ENCODE data around the gene TSPAN17. TPM values are rescaled to one million over a fixed set of nuclear protein-coding genes. Genes with fewer than 3 reads are reported as not detected.

TSPAN17 gene
- total and polyA plus RNA-seq, 9 of the 15 experiments (the other 6 are each of a cell fraction or from before 2014, with no cell fraction given): 0.73 to 58.3 (median 34.5) TPM

DNA sequence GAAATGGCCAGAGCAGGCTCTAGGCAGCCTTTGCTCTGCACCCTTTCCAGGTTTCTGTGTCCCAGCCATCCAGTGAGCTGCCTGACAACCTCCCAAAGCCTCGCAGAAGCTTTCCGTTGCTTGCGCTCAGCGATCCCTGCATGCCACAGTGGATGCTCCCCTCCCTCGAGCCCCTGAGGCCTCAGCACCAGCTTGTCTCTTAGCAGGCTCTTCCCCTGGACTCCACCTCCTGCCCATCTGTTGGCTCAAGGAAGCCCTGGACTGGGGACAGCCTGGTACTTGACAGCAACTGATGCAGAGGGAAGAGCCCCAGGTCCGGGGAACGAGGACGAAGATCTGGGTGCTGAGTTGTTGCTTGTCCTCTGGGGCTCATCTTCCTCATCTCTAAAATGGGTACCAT lies 23.2 kb downstream of the TSPAN17 start:
- H3K27ac ChIP-seq (ENCODE audit: extremely low read depth, low read depth, low read length): no peak overlapping the region
- H3K9me3 ChIP-seq (replicated peaks; ENCODE audit: control insufficient read depth, insufficient read depth, low read depth, low read length): no peaks in the 10 kb centered on the region; the same call in 1 of the 2 replicates
- ChIA-PET CTCF (ENCODE audit: low intra/inter-chr PET ratio) (no interaction called here), POLR2A (interaction anchor here (1.1 kb wide), 1 partner anchor 10 kb away, joined by 3 read pairs; no protein-coding TSS in a partner anchor)
- BruUV-seq (replicated peaks): no TSS peak
- H3K4me2 ChIP-seq (ENCODE audit: insufficient read depth, low read length): no peak overlapping the region
- no peaks in the 10 kb centered on the region; the same call in 1 of the 2 replicates for H4K20me1 ChIP-seq (replicated peaks; ENCODE audit: control insufficient read depth, insufficient read depth, low read length)
- TF ChIP-seq MEF2D (tag; conservative IDR thresholded peaks at IDR 0.05; ENCODE audit: low read depth) (no peak), HIVEP1 (CRISPR knock-in tag; IDR thresholded peaks at IDR 0.05) (no peak), MECOM (CRISPR knock-in tag; IDR thresholded peaks at IDR 0.05) (no peak), PURB (CRISPR knock-in tag; IDR thresholded peaks at IDR 0.05; ENCODE audit: low read depth) (no peak), TCF7L2 (IDR thresholded peaks at IDR 0.05; ENCODE audit: low read depth, low read length) (no peak), FOSL1 (tag; conservative IDR thresholded peaks at IDR 0.05) (no peak), COPS2 (conservative IDR thresholded peaks at IDR 0.05) (no peak), SAFB2 (IDR thresholded peaks at IDR 0.05; ENCODE audit: borderline replicate concordance, low read depth, low read length, severe bottlenecking) (no peak), SRSF3 (IDR thresholded peaks at IDR 0.05; ENCODE audit: insufficient read depth, low read length) (no peak), KAT2B (IDR thresholded peaks at IDR 0.05; ENCODE audit: low read depth, low read length) (no peak), ZNF12 (CRISPR knock-in tag; IDR thresholded peaks at IDR 0.05) (no peak)
- TF ChIP-seq, protein P1, sequence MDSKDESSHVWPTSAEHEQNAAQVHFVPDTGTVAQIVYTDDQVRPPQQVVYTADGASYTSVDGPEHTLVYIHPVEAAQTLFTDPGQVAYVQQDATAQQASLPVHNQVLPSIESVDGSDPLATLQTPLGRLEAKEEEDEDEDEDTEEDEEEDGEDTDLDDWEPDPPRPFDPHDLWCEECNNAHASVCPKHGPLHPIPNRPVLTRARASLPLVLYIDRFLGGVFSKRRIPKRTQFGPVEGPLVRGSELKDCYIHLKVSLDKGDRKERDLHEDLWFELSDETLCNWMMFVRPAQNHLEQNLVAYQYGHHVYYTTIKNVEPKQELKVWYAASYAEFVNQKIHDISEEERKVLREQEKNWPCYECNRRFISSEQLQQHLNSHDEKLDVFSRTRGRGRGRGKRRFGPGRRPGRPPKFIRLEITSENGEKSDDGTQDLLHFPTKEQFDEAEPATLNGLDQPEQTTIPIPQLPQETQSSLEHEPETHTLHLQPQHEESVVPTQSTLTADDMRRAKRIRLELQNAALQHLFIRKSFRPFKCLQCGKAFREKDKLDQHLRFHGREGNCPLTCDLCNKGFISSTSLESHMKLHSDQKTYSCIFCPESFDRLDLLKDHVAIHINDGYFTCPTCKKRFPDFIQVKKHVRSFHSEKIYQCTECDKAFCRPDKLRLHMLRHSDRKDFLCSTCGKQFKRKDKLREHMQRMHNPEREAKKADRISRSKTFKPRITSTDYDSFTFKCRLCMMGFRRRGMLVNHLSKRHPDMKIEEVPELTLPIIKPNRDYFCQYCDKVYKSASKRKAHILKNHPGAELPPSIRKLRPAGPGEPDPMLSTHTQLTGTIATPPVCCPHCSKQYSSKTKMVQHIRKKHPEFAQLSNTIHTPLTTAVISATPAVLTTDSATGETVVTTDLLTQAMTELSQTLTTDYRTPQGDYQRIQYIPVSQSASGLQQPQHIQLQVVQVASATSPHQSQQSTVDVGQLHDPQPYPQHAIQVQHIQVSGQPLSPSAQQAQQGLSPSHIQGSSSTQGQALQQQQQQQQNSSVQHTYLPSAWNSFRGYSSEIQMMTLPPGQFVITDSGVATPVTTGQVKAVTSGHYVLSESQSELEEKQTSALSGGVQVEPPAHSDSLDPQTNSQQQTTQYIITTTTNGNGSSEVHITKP (IDR thresholded peaks at IDR 0.05; ENCODE audit: partially characterized antibody): no peak
- TF ChIP-seq, protein P2, sequence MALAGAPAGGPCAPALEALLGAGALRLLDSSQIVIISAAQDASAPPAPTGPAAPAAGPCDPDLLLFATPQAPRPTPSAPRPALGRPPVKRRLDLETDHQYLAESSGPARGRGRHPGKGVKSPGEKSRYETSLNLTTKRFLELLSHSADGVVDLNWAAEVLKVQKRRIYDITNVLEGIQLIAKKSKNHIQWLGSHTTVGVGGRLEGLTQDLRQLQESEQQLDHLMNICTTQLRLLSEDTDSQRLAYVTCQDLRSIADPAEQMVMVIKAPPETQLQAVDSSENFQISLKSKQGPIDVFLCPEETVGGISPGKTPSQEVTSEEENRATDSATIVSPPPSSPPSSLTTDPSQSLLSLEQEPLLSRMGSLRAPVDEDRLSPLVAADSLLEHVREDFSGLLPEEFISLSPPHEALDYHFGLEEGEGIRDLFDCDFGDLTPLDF (CRISPR knock-in tag; IDR thresholded peaks at IDR 0.05): no peak
- TF ChIP-seq, protein P3, sequence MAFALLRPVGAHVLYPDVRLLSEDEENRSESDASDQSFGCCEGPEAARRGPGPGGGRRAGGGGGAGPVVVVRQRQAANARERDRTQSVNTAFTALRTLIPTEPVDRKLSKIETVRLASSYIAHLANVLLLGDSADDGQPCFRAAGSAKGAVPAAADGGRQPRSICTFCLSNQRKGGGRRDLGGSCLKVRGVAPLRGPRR (CRISPR knock-in tag; IDR thresholded peaks at IDR 0.05): no peak
- TF ChIP-seq, protein P4, sequence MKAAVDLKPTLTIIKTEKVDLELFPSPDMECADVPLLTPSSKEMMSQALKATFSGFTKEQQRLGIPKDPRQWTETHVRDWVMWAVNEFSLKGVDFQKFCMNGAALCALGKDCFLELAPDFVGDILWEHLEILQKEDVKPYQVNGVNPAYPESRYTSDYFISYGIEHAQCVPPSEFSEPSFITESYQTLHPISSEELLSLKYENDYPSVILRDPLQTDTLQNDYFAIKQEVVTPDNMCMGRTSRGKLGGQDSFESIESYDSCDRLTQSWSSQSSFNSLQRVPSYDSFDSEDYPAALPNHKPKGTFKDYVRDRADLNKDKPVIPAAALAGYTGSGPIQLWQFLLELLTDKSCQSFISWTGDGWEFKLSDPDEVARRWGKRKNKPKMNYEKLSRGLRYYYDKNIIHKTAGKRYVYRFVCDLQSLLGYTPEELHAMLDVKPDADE (conservative IDR thresholded peaks at IDR 0.05; ENCODE audit: control insufficient read depth, low read depth, low read length): no peak
- TF ChIP-seq, protein P5, sequence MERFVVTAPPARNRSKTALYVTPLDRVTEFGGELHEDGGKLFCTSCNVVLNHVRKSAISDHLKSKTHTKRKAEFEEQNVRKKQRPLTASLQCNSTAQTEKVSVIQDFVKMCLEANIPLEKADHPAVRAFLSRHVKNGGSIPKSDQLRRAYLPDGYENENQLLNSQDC (CRISPR knock-in tag; IDR thresholded peaks at IDR 0.05): no peak
- in situ Hi-C loops (cut with MboI) (no loop called here), intact Hi-C loops (cut with micrococcal nuclease) (no loop called here)
- no peaks in the 10 kb centered on the region for H3K9me1 ChIP-seq (ENCODE audit: control insufficient read depth, insufficient read depth, low read length)
- DNase-seq (ENCODE audit: extremely low read depth in 1 of 4, low spot score in 3 of 4) (no peak), FAIRE-seq (no peak), ATAC-seq (no peak)
- no peak overlapping the region; a peak in 1 of 4 replicates for H3K9ac ChIP-seq (ENCODE audit: insufficient read depth in 1 of 2, low read depth in 2 of 2, low read length in 2 of 2)
- WGBS (ENCODE audit: insufficient coverage, low coverage, missing lambda C conversion rate): 22% methylated on average over 8 of the region's 8 CpGs
- peaks cover under 1 to 6% of the 10 kb centered on the region in 2 experiments; a peak in 3 of 5 replicates for H3K4me1 ChIP-seq (replicated peaks in 1 of 2; ENCODE audit: control insufficient read depth in 2 of 2, insufficient read depth in 2 of 2, low read length in 2 of 2)
- H3K79me2 ChIP-seq (ENCODE audit: control insufficient read depth, insufficient read depth, low read length): no peaks in the 10 kb centered on the region
- H3K27me3 ChIP-seq (ENCODE audit: control insufficient read depth in 2 of 2, insufficient read depth in 2 of 2, low read length in 2 of 2): peaks cover 27 to 43% of the 10 kb centered on the region in 2 experiments
- H3K4me3 ChIP-seq: no peak overlapping the region
- H3K36me3 ChIP-seq (ENCODE audit: control insufficient read depth, insufficient read depth, low read length): no peaks in the 10 kb centered on the region
- no peak overlapping the region for H2AFZ ChIP-seq (ENCODE audit: low read depth, low read length)
